ENCODE measurements around the gene CUL7.

GRCh38 chr6:42993445-42993844 is 60.2 kb downstream of the CUL7 start:
- no peak for TF ChIP-seq EZH2 (IDR thresholded peaks at IDR 0.05; ENCODE audit: low read length)
- no peak for TF ChIP-seq CTCF (optimal IDR thresholded peaks at IDR 0.05 in 1 of 3, IDR thresholded peaks at IDR 0.05 in 1 of 3, conservative IDR thresholded peaks at IDR 0.05 in 1 of 3; ENCODE audit: extremely low read depth in 1 of 3, insufficient read depth in 2 of 3, low read length in 3 of 3)

Measured in keratinocyte (primary cell).